Measurements from ENCODE around the gene STX1B. TPM values are rescaled to one million over a fixed set of nuclear protein-coding genes. Genes with fewer than 3 reads are reported as not detected.

Gene STX1B
- total RNA-seq, 1 experiment from 2014 or later: 11.0 TPM

DNA sequence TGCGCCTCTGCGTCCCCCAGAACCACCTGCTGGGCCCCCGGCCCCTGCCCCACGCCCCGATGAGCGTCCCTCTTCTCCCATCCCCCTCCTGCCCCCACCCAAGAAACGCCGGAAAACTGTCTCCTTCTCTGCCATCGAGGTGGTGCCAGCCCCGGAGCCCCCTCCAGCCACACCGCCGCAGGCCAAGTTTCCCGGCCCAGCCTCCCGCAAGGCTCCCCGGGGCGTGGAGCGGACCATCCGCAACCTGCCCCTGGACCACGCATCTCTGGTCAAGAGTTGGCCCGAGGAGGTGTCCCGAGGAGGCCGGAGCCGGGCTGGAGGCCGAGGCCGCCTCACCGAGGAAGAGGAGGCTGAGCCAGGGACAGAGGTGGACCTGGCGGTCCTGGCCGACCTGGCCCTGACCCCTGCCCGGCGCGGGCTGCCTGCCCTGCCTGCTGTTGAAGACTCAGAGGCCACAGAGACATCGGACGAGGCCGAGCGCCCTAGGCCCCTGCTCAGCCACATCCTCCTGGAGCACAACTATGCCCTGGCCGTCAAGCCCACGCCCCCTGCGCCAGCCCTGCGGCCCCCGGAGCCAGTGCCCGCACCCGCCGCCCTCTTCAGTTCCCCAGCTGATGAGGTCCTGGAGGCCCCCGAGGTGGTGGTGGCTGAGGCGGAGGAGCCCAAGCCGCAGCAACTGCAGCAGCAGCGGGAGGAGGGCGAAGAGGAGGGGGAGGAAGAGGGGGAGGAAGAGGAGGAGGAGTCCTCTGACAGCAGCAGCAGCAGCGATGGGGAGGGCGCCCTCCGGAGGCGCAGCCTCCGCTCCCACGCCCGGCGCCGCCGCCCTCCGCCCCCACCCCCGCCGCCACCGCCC lies 31.0 kb downstream of the STX1B start:
- no peak for DNase-seq
- H3K4me3 Mint-ChIP-seq: no peak overlapping the region
- WGBS (ENCODE audit: extremely low coverage, insufficient read length, low lambda C conversion rate): no CpG with 5 or more reads among the region's 62 CpGs

More for the DNA sequence above, 31.0 kb downstream of the STX1B start:
- no peak overlapping the region for H2BK20ac ChIP-seq (ENCODE audit: low read depth, low read length, poor library complexity, severe bottlenecking)
- Mint-ChIP-seq H3K27ac (no peak overlapping the region), H3K36me3 (ENCODE audit: insufficient read depth in 1 of 3, low read depth in 3 of 3) (peaks cover 38 to 77% (median 70%) of the 10 kb centered on the region in 3 experiments), H3K4me1 (no peaks in the 10 kb centered on the region), H3K27me3 (ENCODE audit: low read depth) (no peaks in the 10 kb centered on the region; the same call in 1 of the 2 replicates), H3K9me3 (no peaks in the 10 kb centered on the region; a peak in 1 of 5 replicates)
- no peak overlapping the region for H2AFZ ChIP-seq (ENCODE audit: low read length)
- TF ChIP-seq CTCF (conservative IDR thresholded peaks at IDR 0.05): no peak; the same call in 2 of the 3 replicates
- no peak overlapping the region for H4K8ac ChIP-seq (replicated peaks; ENCODE audit: insufficient read length, low read depth, low read length)
- no peak overlapping the region for H4K5ac ChIP-seq (ENCODE audit: insufficient read length, low read depth, low read length)
- no peak overlapping the region for H3K4me2 ChIP-seq (ENCODE audit: insufficient read depth, insufficient read length, low read length)
- no peak overlapping the region for H3K9ac ChIP-seq (ENCODE audit: extremely low read depth, insufficient read length, low read length)
- H3K79me2 ChIP-seq (ENCODE audit: insufficient read depth, low read length): no peaks in the 10 kb centered on the region
- H3T11ph ChIP-seq (ENCODE audit: low read length): no peak overlapping the region
- no peak overlapping the region for H3K23ac ChIP-seq (ENCODE audit: insufficient read length, low read depth, low read length)
- no peak overlapping the region for H3K14ac ChIP-seq (ENCODE audit: insufficient read depth, low read length)
- no peaks in the 10 kb centered on the region for H3K23me2 ChIP-seq (ENCODE audit: insufficient read length, low read depth, low read length, poor library complexity, severe bottlenecking)
- H2BK12ac ChIP-seq (ENCODE audit: insufficient read length, low read depth, low read length): no peak overlapping the region
- no peaks in the 10 kb centered on the region for H3K79me1 ChIP-seq (ENCODE audit: insufficient read depth, low read depth, low read length, poor library complexity, severe bottlenecking)
- no peak overlapping the region for H3K4ac ChIP-seq (ENCODE audit: low read depth, low read length)
- no peak overlapping the region for H2BK15ac ChIP-seq (ENCODE audit: low read depth, low read length)
- H3K4me1 ChIP-seq (ENCODE audit: insufficient read depth, low read length): no peaks in the 10 kb centered on the region
- H2AK5ac ChIP-seq (ENCODE audit: insufficient read length, low read length): no peak overlapping the region
- H4K20me1 ChIP-seq (ENCODE audit: control insufficient read depth, insufficient read depth, insufficient read length): no peaks in the 10 kb centered on the region
- no peak overlapping the region for H4K91ac ChIP-seq (ENCODE audit: insufficient read length, low read depth, low read length)
- no peak overlapping the region for H3K27ac ChIP-seq (ENCODE audit: insufficient read length, low read depth, low read length)
- H2BK5ac ChIP-seq (ENCODE audit: insufficient read length, low read length): no peak overlapping the region
- no peak overlapping the region for H3K56ac ChIP-seq (ENCODE audit: insufficient read length, low read depth, low read length)
- no peaks in the 10 kb centered on the region for H3K27me3 ChIP-seq (ENCODE audit: insufficient read depth, low read length)
- H3K18ac ChIP-seq (ENCODE audit: insufficient read length, low read depth, low read length): no peak overlapping the region
- H2BK120ac ChIP-seq (ENCODE audit: low read depth, low read length, poor library complexity, severe bottlenecking): no peak overlapping the region
- H3K9me3 ChIP-seq (ENCODE audit: control insufficient read depth, low read depth, low read length): no peaks in the 10 kb centered on the region
